SK-N-SH (cell line): Measurements from ENCODE around the gene CGB8.
A peak's percentile ranks its signal among the peaks of the same experiment; 100 is the strongest.

Experiments
- CTCF ChIP-seq: fragments of 200-600 bp; sonication (generic); IDR thresholded peaks from 2 replicates; pipeline ENCODE4 v1.6.1; 2017; ENCODE audit warnings: antibody characterized with exemption, mild to moderate bottlenecking, moderate library complexity
- EP300 ChIP-seq, 2 experiments: IDR thresholded peaks; 2 replicates each; pipeline versions ENCODE4 v1.4.0 to v1.6.1; 2012; ENCODE audit warnings: borderline replicate concordance in 1 of 2, low read depth in 1 of 2, low read length in 1 of 2
- FOXJ3 ChIP-seq: sonication (generic); formaldehyde crosslinking; IDR thresholded peaks from 2 replicates; pipeline ENCODE4 v1.5.1; 2020; ENCODE audit warnings: mild to moderate bottlenecking, missing genetic modification reagents
- GABPA ChIP-seq: IDR thresholded peaks from 2 replicates; pipeline ENCODE4 v1.4.0; 2012; ENCODE audit warnings: low read depth, mild to moderate bottlenecking
- MEF2A ChIP-seq: IDR thresholded peaks from 2 replicates; pipeline ENCODE4 v1.4.0; 2012; ENCODE audit warnings: low read depth, borderline replicate concordance
- MXI1 ChIP-seq: IDR thresholded peaks from 2 replicates; pipeline ENCODE4 v1.6.1; 2012; ENCODE audit warnings: mild to moderate bottlenecking, low read depth, low read length, improper control_type of control experiment
- SMC3 ChIP-seq: IDR thresholded peaks from 2 replicates; pipeline ENCODE4 v1.6.1; 2012; ENCODE audit warnings: low read depth, low read length, improper control_type of control experiment
- TF ChIP-seq, protein P1 (sequence below): IDR thresholded peaks from 2 replicates; pipeline ENCODE4 v1.6.1; 2012; ENCODE audit warnings: mild to moderate bottlenecking, low read depth, low read length, moderate library complexity

DNA sequence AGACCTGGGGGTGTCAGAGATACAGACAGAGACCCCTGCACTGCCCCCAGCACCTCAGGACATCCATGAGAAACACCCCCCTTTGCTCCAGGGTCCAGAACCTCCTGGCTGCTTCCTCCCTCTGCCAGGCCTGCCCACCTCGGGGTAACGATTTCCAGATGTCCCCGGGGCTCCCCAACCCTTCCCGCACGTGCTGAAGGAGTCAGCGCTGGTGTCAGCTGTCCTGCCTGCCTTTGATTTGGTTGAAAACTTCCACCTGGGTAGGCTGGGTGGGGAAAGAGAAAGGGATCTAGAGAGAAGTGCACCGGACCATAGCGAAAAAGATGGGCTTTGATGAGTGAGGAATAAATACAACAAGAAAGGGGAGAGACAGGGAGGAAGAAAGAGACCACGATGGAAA is 10.1 kb upstream of the CGB8 start:
- TF ChIP-seq, protein P1, sequence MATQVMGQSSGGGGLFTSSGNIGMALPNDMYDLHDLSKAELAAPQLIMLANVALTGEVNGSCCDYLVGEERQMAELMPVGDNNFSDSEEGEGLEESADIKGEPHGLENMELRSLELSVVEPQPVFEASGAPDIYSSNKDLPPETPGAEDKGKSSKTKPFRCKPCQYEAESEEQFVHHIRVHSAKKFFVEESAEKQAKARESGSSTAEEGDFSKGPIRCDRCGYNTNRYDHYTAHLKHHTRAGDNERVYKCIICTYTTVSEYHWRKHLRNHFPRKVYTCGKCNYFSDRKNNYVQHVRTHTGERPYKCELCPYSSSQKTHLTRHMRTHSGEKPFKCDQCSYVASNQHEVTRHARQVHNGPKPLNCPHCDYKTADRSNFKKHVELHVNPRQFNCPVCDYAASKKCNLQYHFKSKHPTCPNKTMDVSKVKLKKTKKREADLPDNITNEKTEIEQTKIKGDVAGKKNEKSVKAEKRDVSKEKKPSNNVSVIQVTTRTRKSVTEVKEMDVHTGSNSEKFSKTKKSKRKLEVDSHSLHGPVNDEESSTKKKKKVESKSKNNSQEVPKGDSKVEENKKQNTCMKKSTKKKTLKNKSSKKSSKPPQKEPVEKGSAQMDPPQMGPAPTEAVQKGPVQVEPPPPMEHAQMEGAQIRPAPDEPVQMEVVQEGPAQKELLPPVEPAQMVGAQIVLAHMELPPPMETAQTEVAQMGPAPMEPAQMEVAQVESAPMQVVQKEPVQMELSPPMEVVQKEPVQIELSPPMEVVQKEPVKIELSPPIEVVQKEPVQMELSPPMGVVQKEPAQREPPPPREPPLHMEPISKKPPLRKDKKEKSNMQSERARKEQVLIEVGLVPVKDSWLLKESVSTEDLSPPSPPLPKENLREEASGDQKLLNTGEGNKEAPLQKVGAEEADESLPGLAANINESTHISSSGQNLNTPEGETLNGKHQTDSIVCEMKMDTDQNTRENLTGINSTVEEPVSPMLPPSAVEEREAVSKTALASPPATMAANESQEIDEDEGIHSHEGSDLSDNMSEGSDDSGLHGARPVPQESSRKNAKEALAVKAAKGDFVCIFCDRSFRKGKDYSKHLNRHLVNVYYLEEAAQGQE: no peak
- TF ChIP-seq CTCF: no peak
- no peak for TF ChIP-seq MEF2A
- TF ChIP-seq SMC3: no peak
- TF ChIP-seq MXI1: 0 out of 2 replicates have a peak, but pooled peaks have one; percentile 25
- no peak for TF ChIP-seq EP300 (IDR thresholded peaks at IDR 0.05; ENCODE audit: borderline replicate concordance in 1 of 2, low read depth in 1 of 2, low read length in 1 of 2)
- no peak for TF ChIP-seq FOXJ3 (CRISPR knock-in tag)
- TF ChIP-seq GABPA: no peak
